Keratinocyte (primary cell): ENCODE results near the gene TRAP1.

Source experiments
- EZH2 ChIP-seq: IDR thresholded peaks from one replicate; pipeline ENCODE4 v1.6.1; 2012; ENCODE audit warnings: inconsistent platforms, mild to moderate bottlenecking, low read length, moderate library complexity
- TF ChIP-seq, protein P1 (sequence below), 3 experiments: IDR thresholded peaks in 1 of 3; conservative IDR thresholded peaks in 1 of 3; optimal IDR thresholded peaks in 1 of 3; 2 replicates in 2 of 3; 3 replicates in 1 of 3; pipeline versions ENCODE3 to v1.5.1; 2011; ENCODE audit warnings: low read length in 3 of 3, mild to moderate bottlenecking in 3 of 3, moderate library complexity in 2 of 3, control low read depth in 1 of 3, inconsistent platforms in 1 of 3; ENCODE audit not compliant: insufficient read depth in 2 of 3; ENCODE audit errors: extremely low read depth in 1 of 3

DNA sequence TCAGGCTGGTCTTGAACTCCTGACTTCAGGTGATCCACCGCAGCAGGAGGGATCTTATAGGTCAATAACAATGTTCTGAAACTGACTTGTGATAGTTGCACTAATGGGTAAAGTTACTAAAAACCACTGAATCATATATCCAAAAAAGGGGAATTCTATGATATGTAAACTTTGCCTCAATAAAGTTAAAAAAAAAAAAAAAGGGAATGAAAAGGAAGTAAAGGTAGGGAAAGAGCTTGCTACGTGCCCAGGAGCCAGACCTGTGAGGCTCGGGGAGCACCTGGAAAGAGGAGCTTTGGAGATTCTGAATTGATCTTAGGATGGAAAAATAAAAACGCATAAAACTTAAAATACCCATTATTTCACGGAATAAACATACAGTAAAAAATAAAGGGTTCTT is 20.8 kb upstream of the TRAP1 start:
- TF ChIP-seq, protein P1, sequence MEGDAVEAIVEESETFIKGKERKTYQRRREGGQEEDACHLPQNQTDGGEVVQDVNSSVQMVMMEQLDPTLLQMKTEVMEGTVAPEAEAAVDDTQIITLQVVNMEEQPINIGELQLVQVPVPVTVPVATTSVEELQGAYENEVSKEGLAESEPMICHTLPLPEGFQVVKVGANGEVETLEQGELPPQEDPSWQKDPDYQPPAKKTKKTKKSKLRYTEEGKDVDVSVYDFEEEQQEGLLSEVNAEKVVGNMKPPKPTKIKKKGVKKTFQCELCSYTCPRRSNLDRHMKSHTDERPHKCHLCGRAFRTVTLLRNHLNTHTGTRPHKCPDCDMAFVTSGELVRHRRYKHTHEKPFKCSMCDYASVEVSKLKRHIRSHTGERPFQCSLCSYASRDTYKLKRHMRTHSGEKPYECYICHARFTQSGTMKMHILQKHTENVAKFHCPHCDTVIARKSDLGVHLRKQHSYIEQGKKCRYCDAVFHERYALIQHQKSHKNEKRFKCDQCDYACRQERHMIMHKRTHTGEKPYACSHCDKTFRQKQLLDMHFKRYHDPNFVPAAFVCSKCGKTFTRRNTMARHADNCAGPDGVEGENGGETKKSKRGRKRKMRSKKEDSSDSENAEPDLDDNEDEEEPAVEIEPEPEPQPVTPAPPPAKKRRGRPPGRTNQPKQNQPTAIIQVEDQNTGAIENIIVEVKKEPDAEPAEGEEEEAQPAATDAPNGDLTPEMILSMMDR (optimal IDR thresholded peaks at IDR 0.05 in 1 of 3, IDR thresholded peaks at IDR 0.05 in 1 of 3, conservative IDR thresholded peaks at IDR 0.05 in 1 of 3; ENCODE audit: extremely low read depth in 1 of 3, insufficient read depth in 2 of 3, low read length in 3 of 3), result no peak
- no peak for TF ChIP-seq EZH2
